Sigmoid colon (tissue), 7 donors: ENCODE results near the gene RARG. TPM values are rescaled to one million over a fixed set of nuclear protein-coding genes. Genes with fewer than 3 reads are reported as not detected.

ENCODE experiments used
- DNase-seq: peaks from one replicate; pipeline ENCODE4 v3.0.0-alpha.2; 2019
- H3K27ac ChIP-seq, 4 donors: fragments of 200-600 bp; sonication (generic); one replicate each; pipeline ENCODE4 v1.5.1; 2016 to 2019; ENCODE audit warnings: mild to moderate bottlenecking in 1 of 4
- H3K27me3 ChIP-seq, 3 donors: fragments of 200-600 bp; sonication (generic); one replicate each; pipeline ENCODE4 v1.5.1; 2019; ENCODE audit warnings: mild to moderate bottlenecking in 1 of 3
- H3K36me3 ChIP-seq, 4 donors: fragments of 200-600 bp; sonication (generic); one replicate each; pipeline ENCODE4 v1.5.1; 2016 to 2019
- H3K4me1 ChIP-seq, 4 donors: fragments of 200-600 bp; sonication (generic); one replicate each; pipeline ENCODE4 v1.5.1; 2017 to 2019
- H3K4me3 ChIP-seq, 4 donors: fragments of 200-600 bp; sonication (generic); one replicate each; pipeline ENCODE4 v1.5.1; 2017 to 2019; ENCODE audit warnings: mild to moderate bottlenecking in 2 of 4, moderate library complexity in 1 of 4
- H3K9me3 ChIP-seq, 4 donors: fragments of 200-600 bp in 3 of 4; sonication (generic) in 3 of 4; one replicate each; pipeline versions ENCODE4 v1.5.1 to v1.6.1; 2013 to 2019
- EP300 ChIP-seq, 4 donors: sonication (generic); formaldehyde crosslinking; IDR thresholded peaks; one replicate each; pipeline ENCODE4 v1.6.1; 2017; ENCODE audit warnings: antibody characterized with exemption in 4 of 4
- POLR2A ChIP-seq, 2 donors: fragments of 450-650 bp; IDR thresholded peaks; one replicate each; pipeline ENCODE4 v1.6.1; 2016; ENCODE audit warnings: antibody characterized with exemption in 2 of 2, mild to moderate bottlenecking in 2 of 2, moderate library complexity in 2 of 2
- POLR2AphosphoS5 ChIP-seq, 4 donors: sonication (generic); formaldehyde crosslinking; IDR thresholded peaks; one replicate each; pipeline ENCODE4 v1.6.1; 2017; ENCODE audit warnings: antibody characterized with exemption in 4 of 4
- WGBS, 2 donors: extraction: QIAGEN DNeasy Blood & Tissue Kit; methylation state at CpG; one replicate each; pipeline ENCODE4 v1.1.7; 2013; 5-methylcytosine and 5-hydroxymethylcytosine counted together
- intact Hi-C: fragments of 100-400 bp; cut with DNase I; formaldehyde crosslinking; loops from one replicate; pipeline ENCODE4 v1.15.1; 2023
- polyA plus RNA-seq, 3 donors: library from polyadenylated mRNA; stranded (reverse); fragments of 200-250 nt; gene quantifications; one replicate each; pipeline ENCODE4 v1.2.3, GENCODE V29; 2013
- total RNA-seq, 4 donors: library from RNA; depleted of rRNA; stranded (reverse); fragments of >200 nt; gene quantifications; one replicate each; pipeline ENCODE4 v1.1.0, GENCODE V29; 2016
- TF ChIP-seq, protein P1 (sequence below), 4 experiments: fragments of 450-650 bp in 3 of 4; fragments of 200-600 bp in 1 of 4; IDR thresholded peaks; one replicate each; pipeline ENCODE4 v1.5.1; 2016 to 2019; ENCODE audit warnings: antibody characterized with exemption in 4 of 4, mild to moderate bottlenecking in 3 of 4, moderate library complexity in 2 of 4
- donor health status: healthy with polysubstance abuse.
- donor health status: Bipolar disorder and iron deficiency.
- donor health status: healthy.

Gene RARG
- total and polyA plus RNA-seq, 7 donors: 3.2 to 17.2 (median 10.3) TPM

DNA sequence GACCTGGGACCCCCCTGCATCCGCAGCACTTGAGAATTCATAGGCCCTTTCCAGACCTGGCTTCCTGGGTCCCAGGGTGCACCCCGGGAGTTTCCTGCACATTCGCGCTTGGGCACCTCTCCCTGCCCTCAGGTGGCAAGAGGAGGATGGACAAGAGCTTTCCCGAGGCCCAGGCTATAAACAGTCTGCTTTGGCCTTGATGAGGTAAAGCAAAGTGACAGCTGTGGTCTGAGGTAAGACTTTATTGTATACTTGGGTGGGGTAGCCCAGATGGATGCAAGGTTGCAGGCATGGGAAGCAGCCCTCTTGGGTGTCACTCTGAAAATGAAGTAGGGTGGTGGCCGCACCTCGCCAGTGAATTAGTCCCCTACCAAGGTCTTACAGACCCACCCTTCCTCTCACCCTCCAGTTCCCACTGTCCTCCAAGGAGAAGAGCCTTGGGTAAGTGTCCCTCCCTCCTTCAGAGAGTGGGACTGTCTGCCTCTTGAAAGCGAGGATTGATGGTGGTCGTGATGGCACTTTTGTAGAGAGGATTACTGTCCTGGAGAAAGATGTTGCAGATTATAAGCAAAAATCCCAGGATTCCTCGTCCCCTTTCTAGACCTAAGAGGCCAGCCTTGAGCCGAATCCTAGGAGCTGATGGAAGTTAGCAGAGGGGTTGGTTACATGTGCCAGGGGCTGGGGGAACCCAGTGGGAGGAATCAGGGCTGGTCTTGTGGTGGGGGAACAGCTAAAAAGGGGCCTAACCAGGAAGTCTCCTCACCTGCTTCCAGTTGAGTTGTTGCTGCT lies 40.7 kb downstream of the RARG start:
- TF ChIP-seq POLR2A (IDR thresholded peaks at IDR 0.05) (no peak), POLR2AphosphoS5 (IDR thresholded peaks at IDR 0.05) (peak in 1 of 4 donors; percentile 9)
- Histone ChIP-seq H3K27me3 (no peaks in the 10 kb centered on the region), H3K4me1 (peaks cover 0 to 7% (median 3%) of the 10 kb centered on the region in 4 donors), H3K4me3 (no peak overlapping the region), H3K9me3 (no peaks in the 10 kb centered on the region), H3K27ac (no peak overlapping the region), H3K36me3 (peaks cover 14 to 29% (median 20%) of the 10 kb centered on the region in 4 donors)
- no peak for DNase-seq
- intact Hi-C loops: no loop called here
- WGBS, 2 donors: 83 to 90% methylated on average over 11 of the region's 11 CpGs

DNA sequence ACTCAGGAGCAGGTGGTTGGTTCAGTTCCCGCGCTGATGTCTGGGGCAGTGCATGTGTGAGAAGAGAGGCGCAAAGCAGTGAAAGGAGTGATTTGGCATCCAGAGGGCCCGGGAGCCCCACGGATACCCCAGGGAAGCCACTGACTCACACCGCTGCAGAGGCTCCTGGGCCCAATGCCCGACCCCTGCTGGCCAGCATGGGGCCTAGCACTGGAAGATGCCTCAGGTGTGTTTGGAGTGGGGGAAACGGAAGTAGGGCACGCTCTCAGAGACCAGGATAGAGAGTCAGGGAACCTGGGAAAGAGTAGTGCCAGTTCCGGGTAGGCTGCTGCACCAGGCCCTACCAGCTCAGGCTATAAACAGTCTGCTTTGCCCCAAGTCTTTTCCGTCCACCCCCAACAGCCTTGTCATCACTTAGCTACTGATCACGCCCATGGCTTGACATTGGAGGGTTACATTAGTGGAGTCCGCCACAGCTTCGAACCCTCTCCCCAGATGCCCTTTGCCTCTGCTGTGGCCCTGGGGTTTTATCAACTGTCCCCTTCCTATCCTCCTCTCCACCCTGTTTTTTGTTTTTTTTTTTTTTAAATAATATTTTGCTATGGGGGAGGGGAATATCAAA lies 41.8 kb downstream of the RARG start:
- DNase-seq: peak; percentile 86

DNA sequence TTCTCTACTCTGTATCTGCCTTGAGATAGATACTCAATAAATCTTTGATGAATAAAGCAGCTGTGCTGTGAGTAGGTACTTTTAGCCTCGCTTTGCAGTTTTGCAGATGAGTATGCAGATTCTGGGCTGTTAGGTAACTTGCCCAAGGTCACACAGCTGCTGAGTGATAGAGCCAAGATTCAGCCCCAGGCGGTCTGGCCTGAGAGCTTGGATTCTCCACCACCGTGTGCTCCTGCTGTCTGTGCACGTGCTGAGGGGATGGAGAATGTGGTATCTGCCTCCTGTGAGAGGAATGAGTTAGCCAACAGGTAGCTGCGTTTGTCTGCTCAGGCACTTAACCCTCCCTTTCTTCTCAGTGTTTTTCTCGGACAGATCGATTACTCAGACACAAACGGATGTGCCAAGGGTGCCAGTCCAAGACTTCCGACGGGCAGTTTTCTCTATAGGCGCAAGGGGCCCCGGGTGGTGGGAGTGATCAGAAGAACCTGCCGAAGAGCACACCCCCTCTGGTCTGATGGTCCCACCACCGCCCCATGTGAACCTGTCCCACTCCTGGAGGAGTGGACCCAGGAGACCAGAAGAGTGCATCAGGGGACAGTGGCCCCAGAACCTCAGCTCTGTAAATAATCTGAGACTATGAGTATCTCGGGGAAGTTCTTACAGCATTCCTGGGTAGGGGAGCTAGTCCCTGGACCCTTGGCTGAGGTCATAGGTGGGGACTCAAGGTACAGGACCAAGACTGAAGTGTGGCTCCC lies 44.7 kb downstream of the RARG start:
- DNase-seq: no peak
- Histone ChIP-seq H3K27me3 (no peaks in the 10 kb centered on the region), H3K4me3 (no peak overlapping the region), H3K4me1 (peaks cover 0 to 39% (median 25%) of the 10 kb centered on the region in 4 donors), H3K27ac (no peak overlapping the region), H3K9me3 (no peaks in the 10 kb centered on the region), H3K36me3 (peaks cover 27 to 68% (median 42%) of the 10 kb centered on the region in 4 donors)
- intact Hi-C loops: no loop called here
- WGBS, 2 donors: 88 to 91% methylated on average over 15 of the region's 15 CpGs
- TF ChIP-seq POLR2AphosphoS5 (IDR thresholded peaks at IDR 0.05): no peak
- TF ChIP-seq, protein P1, sequence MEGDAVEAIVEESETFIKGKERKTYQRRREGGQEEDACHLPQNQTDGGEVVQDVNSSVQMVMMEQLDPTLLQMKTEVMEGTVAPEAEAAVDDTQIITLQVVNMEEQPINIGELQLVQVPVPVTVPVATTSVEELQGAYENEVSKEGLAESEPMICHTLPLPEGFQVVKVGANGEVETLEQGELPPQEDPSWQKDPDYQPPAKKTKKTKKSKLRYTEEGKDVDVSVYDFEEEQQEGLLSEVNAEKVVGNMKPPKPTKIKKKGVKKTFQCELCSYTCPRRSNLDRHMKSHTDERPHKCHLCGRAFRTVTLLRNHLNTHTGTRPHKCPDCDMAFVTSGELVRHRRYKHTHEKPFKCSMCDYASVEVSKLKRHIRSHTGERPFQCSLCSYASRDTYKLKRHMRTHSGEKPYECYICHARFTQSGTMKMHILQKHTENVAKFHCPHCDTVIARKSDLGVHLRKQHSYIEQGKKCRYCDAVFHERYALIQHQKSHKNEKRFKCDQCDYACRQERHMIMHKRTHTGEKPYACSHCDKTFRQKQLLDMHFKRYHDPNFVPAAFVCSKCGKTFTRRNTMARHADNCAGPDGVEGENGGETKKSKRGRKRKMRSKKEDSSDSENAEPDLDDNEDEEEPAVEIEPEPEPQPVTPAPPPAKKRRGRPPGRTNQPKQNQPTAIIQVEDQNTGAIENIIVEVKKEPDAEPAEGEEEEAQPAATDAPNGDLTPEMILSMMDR (IDR thresholded peaks at IDR 0.05): no peak
- TF ChIP-seq POLR2A (IDR thresholded peaks at IDR 0.05): no peak
- TF ChIP-seq EP300 (IDR thresholded peaks at IDR 0.05): no peak

More for the DNA sequence above, 41.8 kb downstream of the RARG start:
- Histone ChIP-seq H3K36me3 (peaks cover 20 to 39% (median 30%) of the 10 kb centered on the region in 4 donors), H3K27me3 (no peaks in the 10 kb centered on the region), H3K4me1 (peaks cover 0 to 10% (median 3%) of the 10 kb centered on the region in 4 donors), H3K27ac (peak overlapping the region; percentile 30 to 48 (median 36)), H3K4me3 (no peak overlapping the region), H3K9me3 (no peaks in the 10 kb centered on the region)
- WGBS, 2 donors: 43 to 59% methylated on average over 14 of the region's 14 CpGs
- intact Hi-C loops: no loop called here
- TF ChIP-seq EP300 (IDR thresholded peaks at IDR 0.05) (no peak), POLR2AphosphoS5 (IDR thresholded peaks at IDR 0.05) (peak in 2 of 4 donors; percentile 6 to 43)
- TF ChIP-seq, protein P1 (IDR thresholded peaks at IDR 0.05): peak; percentile 59 to 82 (median 70)

DNA sequence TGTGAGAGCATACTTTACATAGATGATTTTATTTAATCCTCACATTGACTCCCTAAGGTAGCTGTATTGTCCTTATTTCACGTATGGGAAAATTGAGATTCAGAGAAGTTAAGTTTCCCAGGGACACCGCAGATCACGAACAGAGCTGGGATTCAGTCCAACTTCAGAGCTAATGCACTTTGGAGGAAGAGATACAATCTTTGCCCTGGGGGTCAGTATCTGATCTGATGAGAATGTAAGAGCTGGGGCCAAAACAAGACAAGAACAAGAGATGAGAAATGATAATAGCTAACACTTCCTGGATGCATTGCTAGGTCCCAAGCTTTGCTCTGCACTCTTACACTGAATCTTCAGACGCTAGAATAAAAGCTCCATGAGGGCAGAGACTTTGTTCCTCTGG lies 45.3 kb downstream of the RARG start:
- no peak overlapping the region for H3K27ac ChIP-seq
- peaks cover 31 to 74% (median 42%) of the 10 kb centered on the region in 4 donors for H3K36me3 ChIP-seq
- H3K27me3 ChIP-seq: no peaks in the 10 kb centered on the region
- intact Hi-C loops: no loop called here
- H3K4me3 ChIP-seq: no peak overlapping the region
- 94 to 96% methylated on average over 4 of the region's 4 CpGs for WGBS, 2 donors
- H3K4me1 ChIP-seq: peaks cover 0 to 44% (median 31%) of the 10 kb centered on the region in 4 donors
- TF ChIP-seq POLR2A (IDR thresholded peaks at IDR 0.05) (no peak), EP300 (IDR thresholded peaks at IDR 0.05) (no peak), POLR2AphosphoS5 (IDR thresholded peaks at IDR 0.05) (no peak)
- TF ChIP-seq, protein P1 (IDR thresholded peaks at IDR 0.05): no peak
- no peaks in the 10 kb centered on the region for H3K9me3 ChIP-seq
- no peak for DNase-seq
